Urinary bladder (tissue), 4 donors: ENCODE data around the gene LCN1. TPM values are rescaled to one million over a fixed set of nuclear protein-coding genes. Genes with fewer than 3 reads are reported as not detected.

Source experiments
- DNase-seq: peaks from one replicate; pipeline ENCODE4 v3.0.0-alpha.2; 2015; ENCODE audit errors: extremely low spot score
- H3K27ac ChIP-seq: one replicate; pipeline ENCODE4 v1.5.1; 2013; ENCODE audit warnings: low read depth, mild to moderate bottlenecking, moderate library complexity
- H3K36me3 ChIP-seq: one replicate; pipeline ENCODE4 v1.6.1; 2013; ENCODE audit warnings: mild to moderate bottlenecking, moderate library complexity; ENCODE audit not compliant: insufficient read depth
- H3K4me1 ChIP-seq: one replicate; pipeline ENCODE4 v1.6.1; 2013; ENCODE audit warnings: mild to moderate bottlenecking, moderate library complexity; ENCODE audit not compliant: insufficient read depth
- H3K4me3 ChIP-seq: one replicate; pipeline ENCODE4 v1.5.1; 2013; ENCODE audit warnings: low read depth, low read length
- WGBS: extraction: QIAGEN DNeasy Blood & Tissue Kit; methylation state at CpG from one replicate; pipeline ENCODE4 v1.1.7; 2013; 5-methylcytosine and 5-hydroxymethylcytosine counted together
- polyA plus RNA-seq: library from polyadenylated mRNA; stranded (reverse); fragments of 200-250 nt; gene quantifications from one replicate; pipeline ENCODE4 v1.2.3, GENCODE V29; 2013
- total RNA-seq: library from RNA; depleted of rRNA; stranded (reverse); fragments of >200 nt; gene quantifications from one replicate; pipeline ENCODE4 v1.2.3, GENCODE V29; 2014
- donor health status: healthy with polysubstance abuse.
- donor health status: healthy.

LCN1 gene
- total and polyA plus RNA-seq, 2 donors: not detected

DNA sequence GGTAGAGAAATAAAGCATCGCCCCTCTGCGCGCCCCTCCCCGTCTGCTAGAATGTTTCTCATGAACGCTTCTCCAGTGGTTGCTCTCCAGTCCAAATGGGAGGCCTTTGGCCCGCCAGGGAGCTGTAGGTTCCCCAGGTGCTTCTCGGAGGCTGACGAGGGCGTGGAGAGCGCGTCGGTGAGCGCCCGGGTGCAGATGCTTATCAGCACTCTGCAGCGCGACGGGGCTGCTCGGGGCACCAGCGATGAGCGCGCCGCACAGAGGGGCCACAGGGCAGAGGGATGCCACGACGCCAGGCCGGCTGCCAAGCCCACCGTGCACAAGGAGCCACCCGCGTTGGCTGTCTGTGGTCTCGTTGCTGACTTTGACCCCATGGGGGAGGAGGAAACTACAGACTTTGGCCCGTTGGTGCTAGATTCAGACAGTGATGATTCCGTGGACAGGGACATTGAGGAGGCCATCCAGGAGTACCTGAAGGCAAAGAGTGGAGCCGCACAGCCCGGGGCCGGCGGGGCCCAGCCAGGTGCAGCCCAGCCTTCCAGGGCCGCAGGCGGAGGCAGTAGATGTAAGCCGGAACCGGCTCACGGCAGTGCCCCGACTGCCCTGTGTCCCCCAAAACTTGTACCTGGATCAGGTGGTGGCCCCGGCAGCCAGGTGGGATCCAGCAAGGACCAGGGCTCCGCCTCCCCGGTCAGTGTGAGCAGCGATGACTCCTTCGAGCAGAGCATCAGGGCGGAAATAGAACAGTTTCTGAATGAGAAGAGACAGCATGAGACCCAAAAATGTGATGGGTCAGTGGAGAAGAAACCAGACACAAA lies 36.6 kb upstream of the LCN1 start:
- Histone ChIP-seq H3K4me1 (peaks cover 2% of the 10 kb centered on the region), H3K36me3 (peaks cover 2% of the 10 kb centered on the region), H3K4me3 (no peak overlapping the region), H3K27ac (no peak overlapping the region)
- no peak for DNase-seq
- WGBS: 96% methylated on average over 47 of the region's 47 CpGs

DNA sequence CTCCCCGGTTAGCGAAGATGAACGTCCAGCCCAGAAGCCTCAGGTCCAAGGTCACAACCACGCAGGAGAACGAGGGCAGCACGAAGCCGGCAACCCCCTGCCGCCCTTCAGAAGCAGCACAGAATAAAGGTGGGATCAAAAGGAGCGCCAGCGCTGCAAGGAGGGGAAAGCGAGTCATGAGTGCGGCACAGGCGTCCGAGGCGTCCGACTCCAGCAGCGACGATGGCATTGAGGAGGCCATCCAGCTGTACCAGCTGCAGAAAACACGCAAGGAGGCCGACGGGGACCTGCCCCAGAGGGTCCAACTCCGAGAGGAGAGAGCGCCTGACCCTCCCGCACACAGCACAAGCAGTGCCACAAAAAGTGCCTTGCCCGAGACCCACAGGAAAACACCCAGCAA lies 35.9 kb upstream of the LCN1 start:
- Histone ChIP-seq H3K27ac (no peak overlapping the region), H3K4me1 (peaks cover 2% of the 10 kb centered on the region), H3K36me3 (peaks cover 2% of the 10 kb centered on the region), H3K4me3 (no peak overlapping the region)
- DNase-seq: no peak
- 96% methylated on average over 25 of the region's 25 CpGs for WGBS

DNA sequence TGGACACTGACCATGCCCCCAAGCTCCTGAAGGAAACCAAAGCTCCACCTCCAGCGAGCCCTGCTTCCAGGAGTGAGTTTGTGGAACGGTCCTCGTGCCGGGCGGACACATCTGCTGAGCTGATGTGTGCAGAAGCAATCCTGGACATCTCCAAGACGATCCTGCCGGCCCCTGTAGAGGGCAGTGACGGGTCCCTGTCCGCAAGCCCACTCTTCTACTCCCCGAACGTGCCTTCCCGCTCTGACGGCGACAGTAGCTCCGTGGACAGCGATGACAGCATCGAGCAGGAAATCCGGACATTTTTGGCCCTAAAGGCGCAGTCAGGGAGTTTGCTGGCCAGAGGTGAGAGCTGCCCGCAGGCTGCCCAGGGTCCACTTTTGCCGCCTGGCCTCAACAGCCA lies 35.4 kb upstream of the LCN1 start:
- 89% methylated on average over 21 of the region's 21 CpGs for WGBS
- no peak for DNase-seq
- H3K27ac ChIP-seq: no peak overlapping the region
- peaks cover 2% of the 10 kb centered on the region for H3K4me1 ChIP-seq
- H3K4me3 ChIP-seq: no peak overlapping the region
- peaks cover 2% of the 10 kb centered on the region for H3K36me3 ChIP-seq

GRCh38 chr9:135486267-135487065 lies 34.8 kb upstream of the LCN1 start:
- Histone ChIP-seq H3K36me3 (peaks cover 2% of the 10 kb centered on the region), H3K4me3 (no peak overlapping the region), H3K27ac (no peak overlapping the region), H3K4me1 (no peaks in the 10 kb centered on the region)
- WGBS: 94% methylated on average over 33 of the region's 33 CpGs
- DNase-seq: no peak

- H3K36me3 ChIP-seq: peaks cover 2% of the 10 kb centered on the region
- H3K4me1 ChIP-seq: no peaks in the 10 kb centered on the region
- no peak for DNase-seq
- H3K27ac ChIP-seq: no peak overlapping the region
- 93% methylated on average over 40 of the region's 40 CpGs for WGBS
- H3K4me3 ChIP-seq: no peak overlapping the region
These were observed 33.8 kb upstream of the LCN1 start for GRCh38 chr9:135487281-135488012.

- Histone ChIP-seq H3K27ac (no peak overlapping the region), H3K36me3 (peaks cover 2% of the 10 kb centered on the region), H3K4me1 (no peaks in the 10 kb centered on the region), H3K4me3 (no peak overlapping the region)
- 95% methylated on average over 18 of the region's 18 CpGs for WGBS
- no peak for DNase-seq
These were observed 33.3 kb upstream of the LCN1 start for GRCh38 chr9:135488013-135488330.

GRCh38 chr9:135488527-135488926 lies 32.7 kb upstream of the LCN1 start:
- H3K36me3 ChIP-seq: peaks cover 2% of the 10 kb centered on the region
- WGBS: 92% methylated on average over 17 of the region's 17 CpGs
- H3K27ac ChIP-seq: no peak overlapping the region
- no peak overlapping the region for H3K4me3 ChIP-seq
- no peaks in the 10 kb centered on the region for H3K4me1 ChIP-seq
- no peak for DNase-seq

DNA sequence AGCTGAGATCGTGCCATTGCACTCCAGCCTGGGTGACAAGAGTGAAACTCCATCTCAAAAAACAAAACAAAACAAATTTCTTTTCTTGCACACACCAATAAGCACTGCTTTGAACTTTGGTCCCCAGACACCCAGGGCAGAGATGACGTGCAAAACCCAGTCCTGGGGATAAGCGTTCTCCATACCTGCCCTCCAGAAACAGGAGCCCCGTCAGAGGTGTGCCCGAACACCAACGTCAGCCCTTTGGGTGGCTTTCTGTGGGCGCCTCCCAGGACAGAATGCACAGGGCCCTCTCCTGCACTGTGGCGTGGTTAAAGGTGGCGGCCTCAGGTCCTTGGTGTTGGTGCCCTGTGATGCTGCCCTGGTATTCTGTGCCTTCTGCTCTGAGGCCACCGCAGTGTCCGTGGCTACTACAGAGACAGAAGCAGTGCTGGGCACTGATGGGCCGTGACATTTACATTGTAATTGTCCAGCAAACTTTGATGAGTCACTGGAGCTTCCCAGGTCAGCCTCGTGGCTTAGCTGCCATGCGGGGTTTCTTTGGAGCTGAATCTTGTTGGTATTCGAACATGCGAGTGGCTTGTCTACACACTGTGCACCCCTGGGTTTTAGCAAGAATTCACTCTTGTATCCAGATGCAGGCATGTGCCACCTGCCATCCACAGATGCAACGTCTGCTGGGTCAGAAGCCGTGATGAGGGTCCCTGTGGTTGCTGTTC lies 31.9 kb upstream of the LCN1 start:
- DNase-seq: no peak
- H3K36me3 ChIP-seq: peaks cover 1% of the 10 kb centered on the region
- 86% methylated on average over 18 of the region's 18 CpGs for WGBS

GRCh38 chr9:135490166-135490870 lies 30.9 kb upstream of the LCN1 start:
- 83% methylated on average over 16 of the region's 16 CpGs for WGBS
- Histone ChIP-seq H3K27ac (no peak overlapping the region), H3K4me1 (no peaks in the 10 kb centered on the region), H3K36me3 (no peaks in the 10 kb centered on the region), H3K4me3 (no peak overlapping the region)
- DNase-seq: no peak

More for the DNA sequence above, 31.9 kb upstream of the LCN1 start:
- no peak overlapping the region for H3K27ac ChIP-seq
- H3K4me1 ChIP-seq: no peaks in the 10 kb centered on the region
- H3K4me3 ChIP-seq: no peak overlapping the region

DNA sequence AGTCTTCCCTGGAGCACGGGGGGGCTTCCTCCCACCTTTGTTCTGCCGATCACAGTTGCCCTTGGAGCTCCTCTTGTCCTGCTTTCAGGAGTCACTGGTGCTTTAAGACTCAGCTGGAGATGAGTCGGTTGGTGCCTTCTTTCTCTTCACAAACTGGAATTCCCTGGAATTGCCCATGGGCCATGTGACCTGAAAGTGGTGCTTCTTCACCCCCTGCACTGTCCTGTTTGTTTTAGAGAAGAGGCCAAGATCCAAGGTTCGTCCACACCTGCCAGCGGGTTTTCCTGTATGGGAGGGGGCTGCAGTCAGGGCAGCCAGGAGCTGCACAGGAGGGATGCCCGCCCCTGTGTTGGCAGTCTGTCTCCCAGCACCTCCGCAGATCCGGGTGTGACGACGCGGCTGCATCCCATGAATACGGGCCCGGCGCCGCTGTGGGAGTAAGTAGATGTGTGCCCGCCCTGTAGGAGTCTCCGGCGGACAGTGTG lies 30.2 kb upstream of the LCN1 start:
- no peaks in the 10 kb centered on the region for H3K4me1 ChIP-seq
- H3K4me3 ChIP-seq: no peak overlapping the region
- WGBS: 79% methylated on average over 18 of the region's 18 CpGs
- H3K36me3 ChIP-seq: no peaks in the 10 kb centered on the region
- DNase-seq: no peak
- no peak overlapping the region for H3K27ac ChIP-seq

GRCh38 chr9:135491764-135492163 lies 29.5 kb upstream of the LCN1 start:
- no peaks in the 10 kb centered on the region for H3K36me3 ChIP-seq
- no peak overlapping the region for H3K27ac ChIP-seq
- 83% methylated on average over 4 of the region's 4 CpGs for WGBS
- DNase-seq: no peak
- no peak overlapping the region for H3K4me3 ChIP-seq
- H3K4me1 ChIP-seq: no peaks in the 10 kb centered on the region

GRCh38 chr9:135492886-135493669 lies 28.2 kb upstream of the LCN1 start:
- Histone ChIP-seq H3K4me3 (no peak overlapping the region), H3K27ac (no peak overlapping the region), H3K36me3 (no peaks in the 10 kb centered on the region), H3K4me1 (no peaks in the 10 kb centered on the region)
- WGBS: 87% methylated on average over 27 of the region's 27 CpGs
- DNase-seq: no peak
